HepG2 (cell line): Measurements from ENCODE around the gene ATP2A2. TPM values are rescaled to one million over a fixed set of nuclear protein-coding genes. Genes with fewer than 3 reads are reported as not detected.
A peak's percentile ranks its signal among the peaks of the same experiment; 100 is the strongest.

ENCODE experiments used
- AFF4 ChIP-seq: sonication (generic); formaldehyde crosslinking; IDR thresholded peaks from 2 replicates; pipeline ENCODE4 v1.4.0; 2020; ENCODE audit warnings: missing genetic modification reagents
- HMGXB3 ChIP-seq: sonication (generic); formaldehyde crosslinking; IDR thresholded peaks from 2 replicates; pipeline ENCODE4 v1.4.0; 2020; ENCODE audit warnings: missing genetic modification reagents, borderline replicate concordance
- HOXA9 ChIP-seq: sonication (generic); formaldehyde crosslinking; IDR thresholded peaks from 2 replicates; pipeline ENCODE4 v1.8.1; 2022; ENCODE audit warnings: missing genetic modification reagents, mild to moderate bottlenecking, moderate library complexity, borderline replicate concordance
- MAF1 ChIP-seq: sonication (generic); formaldehyde crosslinking; IDR thresholded peaks from 2 replicates; pipeline ENCODE4 v1.5.0; 2020; ENCODE audit warnings: missing genetic modification reagents, borderline replicate concordance
- PATZ1 ChIP-seq: sonication (generic); formaldehyde crosslinking; IDR thresholded peaks from 2 replicates; pipeline ENCODE4 v1.4.0; 2020; ENCODE audit warnings: missing genetic modification reagents
- REXO4 ChIP-seq: sonication (generic); formaldehyde crosslinking; IDR thresholded peaks from 2 replicates; pipeline ENCODE4 v1.8.0; 2022; ENCODE audit warnings: missing genetic modification reagents, mild to moderate bottlenecking, borderline replicate concordance
- THAP9 ChIP-seq: sonication (generic); formaldehyde crosslinking; IDR thresholded peaks from 2 replicates; pipeline ENCODE4; 2020; ENCODE audit warnings: missing genetic modification reagents, mild to moderate bottlenecking, borderline replicate concordance
- ZC3H4 ChIP-seq: sonication (generic); formaldehyde crosslinking; IDR thresholded peaks from 2 replicates; pipeline ENCODE4 v1.4.0; 2020; ENCODE audit warnings: missing genetic modification reagents, borderline replicate concordance
- ZFP90 ChIP-seq: sonication (generic); formaldehyde crosslinking; IDR thresholded peaks from 2 replicates; pipeline ENCODE4 v1.8.0; 2022; ENCODE audit warnings: missing genetic modification reagents, mild to moderate bottlenecking, inconsistent platforms, borderline replicate concordance
- ZNF256 ChIP-seq: sonication (generic); formaldehyde crosslinking; conservative IDR thresholded peaks from 2 replicates; pipeline ENCODE4 v1.4.0; 2020; ENCODE audit warnings: missing genetic modification reagents
- ZNF350 ChIP-seq: sonication (generic); formaldehyde crosslinking; IDR thresholded peaks from 2 replicates; pipeline ENCODE4 v1.4.0; 2020; ENCODE audit warnings: mild to moderate bottlenecking, low read depth, missing genetic modification reagents, borderline replicate concordance
- ZNF616 ChIP-seq: sonication (generic); formaldehyde crosslinking; IDR thresholded peaks from 2 replicates; pipeline ENCODE4 v1.5.0; 2020; ENCODE audit warnings: low read depth, mild to moderate bottlenecking, missing genetic modification reagents
- ZNF781 ChIP-seq: sonication (generic); formaldehyde crosslinking; IDR thresholded peaks from 2 replicates; pipeline ENCODE4 v1.5.1; 2020; ENCODE audit warnings: borderline replicate concordance, mild to moderate bottlenecking, missing genetic modification reagents; ENCODE audit errors: not compliant biosample characterization
- ZNF83 ChIP-seq: sonication (generic); formaldehyde crosslinking; IDR thresholded peaks from 2 replicates; pipeline ENCODE4 v1.4.0; 2020; ENCODE audit warnings: missing genetic modification reagents, mild to moderate bottlenecking, borderline replicate concordance
- polyA plus RNA-seq, 8 experiments: library from polyadenylated mRNA; depleted of rRNA in 3 of 8; stranded (reverse) in 7 of 8; unstranded in 1 of 8; fragments of >200 nt; fragmentation: Illumina TruSeq in 4 of 8; extraction: Trizol in 4 of 8; gene quantifications; 2 replicates each; pipeline versions ENCODE4 v1.2.1 to v1.2.3, GENCODE V29; 2011 to 2016; ENCODE audit warnings: low read depth in 4 of 8, missing spikeins in 1 of 8, mixed read lengths in 1 of 8; ENCODE audit not compliant: insufficient read depth in 1 of 8
- total RNA-seq, 5 experiments: library from RNA; depleted of rRNA; stranded (reverse); fragments of >200 nt; fragmentation: Illumina TruSeq; extraction: Trizol; gene quantifications; 2 replicates each; pipeline ENCODE4 v1.2.3, GENCODE V29; 2016; ENCODE audit warnings: low read depth in 1 of 5

ATP2A2 gene
- total and polyA plus RNA-seq, 2 of the 13 experiments (the other 11 are each of a cell fraction or from before 2014, with no cell fraction given), result 35.4 to 85.5 TPM

DNA sequence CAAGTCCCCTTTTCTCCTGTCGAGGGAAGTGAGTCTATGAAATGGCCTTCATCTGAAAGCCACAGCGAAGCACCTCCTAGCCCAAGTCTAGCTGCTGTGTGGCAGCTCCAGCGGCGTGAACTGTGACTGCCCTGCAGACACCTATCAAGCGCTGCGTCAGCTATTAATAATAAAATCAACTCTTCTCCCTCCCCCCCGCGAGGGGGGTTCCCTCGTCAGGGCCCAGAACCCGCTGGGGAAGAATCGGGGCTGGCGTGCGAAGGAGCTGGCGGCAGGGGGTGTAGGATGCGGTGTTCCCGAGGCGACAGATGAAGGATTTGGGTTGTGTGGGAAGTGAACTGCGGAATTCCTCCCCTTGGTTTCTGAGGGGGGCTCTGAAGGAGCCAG, 662 bp upstream of the ATP2A2 start (continued):
- TF ChIP-seq PATZ1 (CRISPR knock-in tag), result 0 out of 2 replicates have a peak, but pooled peaks have one; percentile 37
- no peak for TF ChIP-seq MAF1 (CRISPR knock-in tag)
- TF ChIP-seq ZFP90 (CRISPR knock-in tag), result 0 out of 2 replicates have a peak, but pooled peaks have one; percentile 17
- no peak for TF ChIP-seq ZNF256 (CRISPR knock-in tag)
- TF ChIP-seq ZNF616, result 0 out of 2 replicates have a peak, but pooled peaks have one; percentile 7
- no peak for TF ChIP-seq AFF4 (CRISPR knock-in tag)
- TF ChIP-seq ZNF781 (CRISPR knock-in tag), result no peak
- no peak for TF ChIP-seq HOXA9
- TF ChIP-seq REXO4 (CRISPR knock-in tag), result no peak
- no peak for TF ChIP-seq ZC3H4
- TF ChIP-seq THAP9 (CRISPR knock-in tag), result peak; percentile 32; the same call in 1 of the 2 replicates
- 0 out of 2 replicates have a peak, but pooled peaks have one; percentile 36 for TF ChIP-seq ZNF350 (CRISPR knock-in tag)
- no peak for TF ChIP-seq HMGXB3
- no peak for TF ChIP-seq ZNF83 (CRISPR knock-in tag)
